PFSK-1 (cell line): Measurements from ENCODE around the gene DRAM1.

Experiments
- FOXP2 ChIP-seq: optimal IDR thresholded peaks from 2 replicates; pipeline ENCODE3; 2011; ENCODE audit warnings: borderline replicate concordance, control low read depth, inconsistent platforms; ENCODE audit not compliant: insufficient read depth; ENCODE audit errors: extremely low read length, extremely low read depth
- POLR2AphosphoS5 ChIP-seq: IDR thresholded peaks from 2 replicates; pipeline ENCODE4 v1.6.1; 2012; ENCODE audit warnings: low read depth, mild to moderate bottlenecking, control low read depth, low read length, moderate library complexity
- SIN3A ChIP-seq: IDR thresholded peaks from 2 replicates; pipeline ENCODE4 v1.6.1; 2012; ENCODE audit warnings: mild to moderate bottlenecking, low read length, moderate library complexity, borderline replicate concordance; ENCODE audit not compliant: insufficient read depth
- TAF1 ChIP-seq: IDR thresholded peaks from 2 replicates; pipeline ENCODE4 v1.6.1; 2012; ENCODE audit warnings: low read length, control low read depth, borderline replicate concordance; ENCODE audit not compliant: insufficient read depth
- TF ChIP-seq, protein P1 (sequence below), 2 experiments: IDR thresholded peaks; 2 replicates each; pipeline versions ENCODE4 v1.6.1 to v1.8.0; 2011 to 2012; ENCODE audit warnings: low read depth in 2 of 2, low read length in 2 of 2, control low read depth in 1 of 2, inconsistent platforms in 1 of 2, mild to moderate bottlenecking in 1 of 2, moderate library complexity in 1 of 2; ENCODE audit not compliant: insufficient read depth in 1 of 2

DRAM1 gene

DNA sequence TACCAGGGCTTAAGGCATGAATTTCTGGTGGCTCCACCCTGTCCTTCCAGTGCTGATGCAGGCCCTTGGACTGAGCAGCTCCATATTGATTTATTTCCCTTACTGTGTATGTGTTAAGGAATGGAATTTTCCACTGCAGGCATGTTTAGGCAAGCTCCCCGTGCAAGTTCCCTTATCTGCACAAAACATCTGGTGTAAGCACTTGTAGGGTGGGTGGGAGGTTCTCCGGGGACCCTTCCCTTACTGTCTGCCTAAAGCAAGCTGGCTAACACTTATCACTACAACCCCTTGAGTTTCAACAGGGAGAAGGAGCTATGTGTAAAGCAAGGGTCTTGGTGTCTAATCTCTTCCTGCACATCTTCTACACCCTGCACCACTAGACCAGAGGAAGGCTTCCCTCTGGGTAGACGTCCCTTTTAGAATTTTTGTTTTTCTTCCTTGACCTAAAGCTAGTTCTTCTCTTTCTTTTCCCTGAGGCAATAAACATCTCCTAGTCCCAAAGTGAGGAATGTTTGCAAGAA lies 22.0 kb upstream of the DRAM1 start:
- TF ChIP-seq, protein P1, sequence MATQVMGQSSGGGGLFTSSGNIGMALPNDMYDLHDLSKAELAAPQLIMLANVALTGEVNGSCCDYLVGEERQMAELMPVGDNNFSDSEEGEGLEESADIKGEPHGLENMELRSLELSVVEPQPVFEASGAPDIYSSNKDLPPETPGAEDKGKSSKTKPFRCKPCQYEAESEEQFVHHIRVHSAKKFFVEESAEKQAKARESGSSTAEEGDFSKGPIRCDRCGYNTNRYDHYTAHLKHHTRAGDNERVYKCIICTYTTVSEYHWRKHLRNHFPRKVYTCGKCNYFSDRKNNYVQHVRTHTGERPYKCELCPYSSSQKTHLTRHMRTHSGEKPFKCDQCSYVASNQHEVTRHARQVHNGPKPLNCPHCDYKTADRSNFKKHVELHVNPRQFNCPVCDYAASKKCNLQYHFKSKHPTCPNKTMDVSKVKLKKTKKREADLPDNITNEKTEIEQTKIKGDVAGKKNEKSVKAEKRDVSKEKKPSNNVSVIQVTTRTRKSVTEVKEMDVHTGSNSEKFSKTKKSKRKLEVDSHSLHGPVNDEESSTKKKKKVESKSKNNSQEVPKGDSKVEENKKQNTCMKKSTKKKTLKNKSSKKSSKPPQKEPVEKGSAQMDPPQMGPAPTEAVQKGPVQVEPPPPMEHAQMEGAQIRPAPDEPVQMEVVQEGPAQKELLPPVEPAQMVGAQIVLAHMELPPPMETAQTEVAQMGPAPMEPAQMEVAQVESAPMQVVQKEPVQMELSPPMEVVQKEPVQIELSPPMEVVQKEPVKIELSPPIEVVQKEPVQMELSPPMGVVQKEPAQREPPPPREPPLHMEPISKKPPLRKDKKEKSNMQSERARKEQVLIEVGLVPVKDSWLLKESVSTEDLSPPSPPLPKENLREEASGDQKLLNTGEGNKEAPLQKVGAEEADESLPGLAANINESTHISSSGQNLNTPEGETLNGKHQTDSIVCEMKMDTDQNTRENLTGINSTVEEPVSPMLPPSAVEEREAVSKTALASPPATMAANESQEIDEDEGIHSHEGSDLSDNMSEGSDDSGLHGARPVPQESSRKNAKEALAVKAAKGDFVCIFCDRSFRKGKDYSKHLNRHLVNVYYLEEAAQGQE (IDR thresholded peaks at IDR 0.05; ENCODE audit: insufficient read depth in 1 of 2, low read depth in 2 of 2, low read length in 2 of 2), result no peak
- TF ChIP-seq FOXP2 (no peak), POLR2AphosphoS5 (no peak), TAF1 (no peak), SIN3A (no peak)

DNA sequence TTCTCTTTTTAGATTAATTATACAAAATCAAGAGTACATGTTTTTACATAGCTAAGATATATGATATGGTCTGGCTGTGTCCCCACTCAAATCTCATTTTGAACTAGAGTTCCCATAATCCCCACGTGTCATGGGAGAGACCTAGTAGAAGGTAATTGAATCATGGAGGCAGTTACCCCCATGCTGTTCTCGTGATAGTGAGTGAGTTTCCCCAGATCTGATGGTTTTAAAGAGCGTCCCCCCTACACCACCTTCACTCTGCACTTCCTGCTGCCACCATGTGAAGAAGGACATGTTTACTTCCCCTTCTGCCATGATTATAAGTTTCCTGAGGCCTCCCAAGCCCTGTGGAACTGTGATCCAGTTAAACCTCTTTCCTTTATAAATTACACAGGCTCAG lies 21.4 kb upstream of the DRAM1 start:
- no peak for TF ChIP-seq POLR2AphosphoS5
- TF ChIP-seq SIN3A, result no peak
- no peak for TF ChIP-seq TAF1
- TF ChIP-seq, protein P1 (IDR thresholded peaks at IDR 0.05; ENCODE audit: insufficient read depth in 1 of 2, low read depth in 2 of 2, low read length in 2 of 2), result no peak
- TF ChIP-seq FOXP2, result no peak

DNA sequence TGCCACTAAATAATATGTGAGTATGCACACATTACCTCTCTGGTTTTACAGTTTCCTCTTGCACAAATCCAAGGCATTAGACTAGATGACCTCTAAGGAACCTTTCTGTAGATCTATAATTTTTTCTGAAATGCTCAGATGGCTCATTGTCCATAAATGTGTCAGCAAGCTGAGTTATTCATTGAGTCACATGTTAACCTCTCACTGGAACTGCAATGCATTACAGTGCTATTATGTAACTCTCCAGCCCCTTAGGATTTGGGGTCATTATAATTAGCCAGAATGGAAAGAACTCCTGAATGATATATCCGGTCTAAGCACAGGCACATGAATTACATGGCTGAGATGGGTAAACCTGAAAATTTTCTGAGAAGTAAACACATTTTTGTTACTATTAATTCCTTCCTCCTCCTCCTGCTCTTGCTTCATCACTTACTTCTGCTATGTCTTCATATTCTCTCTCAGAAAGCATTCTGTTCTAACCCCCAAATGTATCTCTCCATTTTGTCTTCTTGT lies 20.3 kb upstream of the DRAM1 start:
- no peak for TF ChIP-seq POLR2AphosphoS5

DNA sequence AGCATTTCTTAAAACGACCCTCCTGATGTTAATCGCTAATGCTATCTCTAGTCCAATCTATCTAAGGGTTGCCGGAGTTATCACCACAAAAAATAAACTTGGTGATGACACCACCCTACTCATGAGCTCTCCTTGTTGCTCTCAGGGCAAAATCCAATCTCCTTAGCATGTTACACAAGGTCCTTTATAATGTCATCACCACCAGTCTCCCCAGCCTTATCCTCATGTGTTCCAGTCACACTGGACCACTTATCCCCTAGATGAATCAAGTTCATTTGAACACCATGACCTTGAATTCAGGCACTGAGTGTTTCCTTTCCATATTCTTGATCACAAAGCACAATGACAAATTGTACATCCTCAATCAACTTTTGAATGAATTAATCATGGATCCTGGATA lies 19.0 kb upstream of the DRAM1 start:
- TF ChIP-seq FOXP2, result no peak
- TF ChIP-seq, protein P1 (IDR thresholded peaks at IDR 0.05; ENCODE audit: insufficient read depth in 1 of 2, low read depth in 2 of 2, low read length in 2 of 2), result no peak
- TF ChIP-seq SIN3A, result no peak
- no peak for TF ChIP-seq TAF1
- no peak for TF ChIP-seq POLR2AphosphoS5

DNA sequence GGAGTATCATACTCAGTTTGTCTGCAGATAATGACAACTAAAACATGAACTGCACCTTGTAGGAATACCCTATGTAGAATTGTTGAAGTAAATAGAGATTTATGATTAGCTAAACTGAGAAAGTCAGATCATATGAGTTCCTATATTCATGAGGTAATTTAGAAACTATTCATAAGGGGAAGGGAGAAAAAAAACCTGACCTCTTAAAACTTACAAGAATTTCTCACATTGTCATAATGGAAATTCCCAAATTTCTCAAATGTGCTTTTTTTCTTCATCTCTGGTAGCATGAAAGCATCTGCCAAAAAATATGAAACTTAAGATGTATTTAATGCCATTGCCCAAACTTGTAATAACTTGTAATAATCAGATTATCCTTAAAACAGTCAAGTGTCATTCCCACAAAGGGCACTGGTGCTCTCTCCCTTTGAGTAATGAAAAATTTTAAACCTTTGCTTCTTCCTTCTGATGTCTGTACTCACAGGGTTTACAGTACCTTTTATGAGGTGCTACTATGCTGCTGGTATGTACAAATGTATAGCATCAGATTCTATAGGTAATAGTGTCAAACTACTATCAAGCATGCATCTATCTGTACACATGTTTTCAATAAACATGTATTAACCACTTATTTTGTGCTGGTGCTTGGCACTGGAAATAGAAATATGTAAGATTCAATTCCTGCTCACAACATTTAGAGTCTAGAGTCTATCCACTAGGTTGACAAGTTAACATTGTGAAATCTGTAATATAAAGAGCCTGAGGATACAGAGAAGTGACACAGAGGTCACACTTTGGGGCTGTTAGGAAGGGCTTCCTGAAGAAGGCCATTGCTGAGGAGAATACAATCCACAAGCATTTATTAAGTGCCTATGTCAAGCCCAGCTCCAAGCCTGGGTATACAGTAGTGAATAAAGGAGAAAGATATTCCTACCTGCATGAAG lies 17.4 kb upstream of the DRAM1 start:
- TF ChIP-seq POLR2AphosphoS5, result no peak
- no peak for TF ChIP-seq FOXP2
- no peak for TF ChIP-seq TAF1
- TF ChIP-seq, protein P1 (IDR thresholded peaks at IDR 0.05; ENCODE audit: insufficient read depth in 1 of 2, low read depth in 2 of 2, low read length in 2 of 2), result no peak
- no peak for TF ChIP-seq SIN3A
